Neural cell (in vitro differentiated cells): ENCODE data around the gene MB21D2. TPM values are rescaled to one million over a fixed set of nuclear protein-coding genes. Genes with fewer than 3 reads are reported as not detected.

ENCODE experiments used
- H2AFZ ChIP-seq: fragments of 200-600, 300-800 bp; sonication (generic), shearing (Covaris generic); 2 replicates; pipeline ENCODE4 v1.6.0; 2014; ENCODE audit warnings: low read depth, mild to moderate bottlenecking, antibody characterized with exemption, low read length, moderate library complexity
- H3F3A ChIP-seq: fragments of 200-600 bp; shearing (Covaris generic); 2 replicates; pipeline ENCODE4 v1.6.1; 2016; ENCODE audit warnings: mild to moderate bottlenecking, moderate library complexity, mixed read lengths, antibody characterized with exemption, low read length; ENCODE audit not compliant: insufficient read depth, poor library complexity, severe bottlenecking
- H3K27ac ChIP-seq: fragments of 200-600, 300-800 bp; sonication (generic), shearing (Covaris generic); 2 replicates; pipeline ENCODE4 v1.5.1; 2014; ENCODE audit warnings: mild to moderate bottlenecking, low read length, moderate library complexity
- H3K27me3 ChIP-seq: fragments of 300-800, 200-600 bp; sonication (generic), shearing (Covaris generic); 2 replicates; pipeline ENCODE4 v1.6.0; 2014; ENCODE audit warnings: mild to moderate bottlenecking, low read depth, low read length, moderate library complexity; ENCODE audit not compliant: insufficient read depth
- H3K36me3 ChIP-seq: fragments of 300-800, 200-600 bp; sonication (generic), shearing (Covaris generic); 2 replicates; pipeline ENCODE4 v1.5.1; 2014; ENCODE audit warnings: mild to moderate bottlenecking, antibody characterized with exemption, low read length, moderate library complexity; ENCODE audit not compliant: insufficient read depth
- H3K4me2 ChIP-seq: fragments of 300-800, 200-600 bp; sonication (generic), shearing (Covaris generic); 2 replicates; pipeline ENCODE4 v1.6.0; 2014; ENCODE audit warnings: mild to moderate bottlenecking, low read length
- H3K4me3 ChIP-seq: fragments of 300-800, 200-600 bp; sonication (generic), shearing (Covaris generic); 2 replicates; pipeline ENCODE4 v1.5.1; 2014; ENCODE audit warnings: mild to moderate bottlenecking, low read length, moderate library complexity
- H3K79me2 ChIP-seq: fragments of 200-600 bp; shearing (Covaris generic); replicated peaks from 2 replicates; pipeline ENCODE4 v1.6.0; 2014; ENCODE audit warnings: mild to moderate bottlenecking, low read length, moderate library complexity; ENCODE audit not compliant: insufficient read depth
- H3K9ac ChIP-seq: fragments of 300-800, 200-600 bp; sonication (generic), shearing (Covaris generic); 2 replicates; pipeline ENCODE4 v1.6.1; 2016; ENCODE audit warnings: mild to moderate bottlenecking, low read length, mixed read lengths
- H3K9me2 ChIP-seq: fragments of 200-600 bp; shearing (Covaris generic); 2 replicates; pipeline ENCODE4 v1.6.1; 2016; ENCODE audit warnings: mild to moderate bottlenecking, low read length, mixed read lengths; ENCODE audit not compliant: insufficient read depth
- H3K9me3 ChIP-seq: fragments of 200-600, 300-800 bp; sonication (generic), shearing (Covaris generic); 2 replicates; pipeline ENCODE4 v1.6.1; 2016; ENCODE audit warnings: mild to moderate bottlenecking, mixed run types, low read length, moderate library complexity, mixed read lengths
- H4K20me1 ChIP-seq: fragments of 200-600 bp; shearing (Covaris generic); 2 replicates; pipeline ENCODE4 v1.6.1; 2016; ENCODE audit warnings: mild to moderate bottlenecking, mixed run types; ENCODE audit not compliant: insufficient read depth
- EP300 ChIP-seq: fragments of 450-650 bp; conservative IDR thresholded peaks from 2 replicates; pipeline ENCODE4 v1.6.1; 2014; ENCODE audit warnings: antibody characterized with exemption, mild to moderate bottlenecking, moderate library complexity; ENCODE audit not compliant: poor library complexity, severe bottlenecking
- EZH2 ChIP-seq: fragments of 200-600, 300-800 bp; shearing (Covaris generic), sonication (generic); IDR thresholded peaks from 2 replicates; pipeline ENCODE4 v1.6.1; 2014; ENCODE audit warnings: antibody characterized with exemption, low read length, borderline replicate concordance, mild to moderate bottlenecking; ENCODE audit not compliant: insufficient read depth, poor library complexity, severe bottlenecking
- MXI1 ChIP-seq: fragments of 450-650 bp; conservative IDR thresholded peaks from 2 replicates; pipeline ENCODE4 v1.6.1; 2014; ENCODE audit warnings: antibody characterized with exemption, mild to moderate bottlenecking; ENCODE audit not compliant: poor library complexity, severe bottlenecking
- POLR2AphosphoS5 ChIP-seq: IDR thresholded peaks from 2 replicates; pipeline ENCODE4 v1.6.1; 2012
- RAD21 ChIP-seq: fragments of 450-650 bp; conservative IDR thresholded peaks from 2 replicates; pipeline ENCODE4 v1.6.1; 2014; ENCODE audit warnings: antibody characterized with exemption, mild to moderate bottlenecking, moderate library complexity
- SMC3 ChIP-seq: fragments of 450-650 bp; conservative IDR thresholded peaks from 2 replicates; pipeline ENCODE4 v1.6.1; 2014; ENCODE audit warnings: antibody characterized with exemption, mild to moderate bottlenecking, moderate library complexity; ENCODE audit not compliant: poor library complexity
- TAF1 ChIP-seq: IDR thresholded peaks from 2 replicates; pipeline ENCODE4 v1.6.1; 2012; ENCODE audit warnings: low read depth
- polyA plus RNA-seq: library from polyadenylated mRNA; depleted of rRNA; stranded (reverse); fragments of >200 nt; gene quantifications from 2 replicates; pipeline ENCODE4 v1.2.3, GENCODE V29; 2014
- TF ChIP-seq, protein P1 (sequence below): IDR thresholded peaks from 2 replicates; pipeline ENCODE4 v1.6.1; 2012; ENCODE audit warnings: borderline replicate concordance
- TF ChIP-seq, protein P2 (sequence below): fragments of 450-650 bp; IDR thresholded peaks from 2 replicates; pipeline ENCODE4 v1.5.1; 2014; ENCODE audit warnings: antibody characterized with exemption, mild to moderate bottlenecking, moderate library complexity; ENCODE audit not compliant: poor library complexity, severe bottlenecking

The MB21D2 gene
- polyA plus RNA-seq, 1 donor from 2014 or later = 39.0 TPM

DNA sequence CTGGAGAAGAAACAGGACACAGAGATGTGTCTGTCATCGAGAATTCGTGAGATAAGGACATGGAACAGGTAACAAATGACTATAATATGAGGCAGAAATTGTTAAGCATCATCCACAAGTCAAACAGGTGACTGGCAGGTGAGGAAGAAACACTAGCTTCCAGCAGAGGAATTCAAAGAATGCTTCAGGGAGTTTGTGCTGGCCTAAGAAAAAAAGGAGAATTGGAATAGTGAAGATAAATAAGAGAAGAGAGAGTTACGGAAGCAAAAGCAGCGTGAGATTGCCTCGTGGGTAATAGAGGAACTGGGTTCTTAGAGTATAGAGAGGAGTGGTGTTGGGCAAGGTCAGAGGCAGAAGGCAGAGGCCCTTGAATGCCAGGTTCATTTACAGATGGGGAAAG lies 167.5 kb downstream of the MB21D2 start:
- Histone ChIP-seq H2AFZ (no peak overlapping the region), H3K9me2 (no peaks in the 10 kb centered on the region), H3K36me3 (no peaks in the 10 kb centered on the region), H3K4me3 (no peak overlapping the region), H3K9me3 (no peaks in the 10 kb centered on the region), H3K27me3 (no peaks in the 10 kb centered on the region), H3K9ac (no peak overlapping the region), H3K27ac (no peak overlapping the region), H3F3A (no peaks in the 10 kb centered on the region), H3K4me2 (no peak overlapping the region), H4K20me1 (no peaks in the 10 kb centered on the region), H3K79me2 (no peaks in the 10 kb centered on the region)
- TF ChIP-seq TAF1 (no peak), MXI1 (no peak)

DNA sequence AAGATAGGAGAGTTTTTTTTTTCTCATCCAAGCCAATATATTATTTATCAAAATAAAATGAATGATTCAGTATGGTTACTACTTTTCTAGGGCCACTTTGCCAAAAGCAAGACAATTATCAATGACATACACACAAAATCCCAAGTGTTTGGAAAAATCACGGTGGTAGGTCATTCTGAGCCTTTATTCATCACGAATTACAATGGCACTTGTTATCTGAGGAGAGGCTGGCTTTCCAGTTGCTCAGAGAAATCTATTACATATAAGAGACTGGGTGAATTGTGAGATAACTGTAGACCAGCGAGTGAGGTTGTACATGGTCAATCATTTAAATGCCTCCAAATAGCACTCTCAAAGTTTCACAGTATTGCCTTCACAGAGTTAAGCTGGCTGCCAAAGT lies 169.9 kb downstream of the MB21D2 start:
- Histone ChIP-seq H3K9me2 (no peaks in the 10 kb centered on the region), H3K36me3 (no peaks in the 10 kb centered on the region), H3K27ac (no peak overlapping the region), H3F3A (no peaks in the 10 kb centered on the region), H3K27me3 (no peaks in the 10 kb centered on the region), H3K4me2 (no peak overlapping the region), H3K4me3 (no peak overlapping the region), H3K79me2 (no peaks in the 10 kb centered on the region), H4K20me1 (no peaks in the 10 kb centered on the region), H3K9ac (no peak overlapping the region), H3K9me3 (no peaks in the 10 kb centered on the region), H2AFZ (no peak overlapping the region)
- no peak for TF ChIP-seq EP300
- TF ChIP-seq SMC3 = no peak
- no peak for TF ChIP-seq RAD21
- no peak for TF ChIP-seq POLR2AphosphoS5
- TF ChIP-seq MXI1 = no peak
- TF ChIP-seq, protein P1, sequence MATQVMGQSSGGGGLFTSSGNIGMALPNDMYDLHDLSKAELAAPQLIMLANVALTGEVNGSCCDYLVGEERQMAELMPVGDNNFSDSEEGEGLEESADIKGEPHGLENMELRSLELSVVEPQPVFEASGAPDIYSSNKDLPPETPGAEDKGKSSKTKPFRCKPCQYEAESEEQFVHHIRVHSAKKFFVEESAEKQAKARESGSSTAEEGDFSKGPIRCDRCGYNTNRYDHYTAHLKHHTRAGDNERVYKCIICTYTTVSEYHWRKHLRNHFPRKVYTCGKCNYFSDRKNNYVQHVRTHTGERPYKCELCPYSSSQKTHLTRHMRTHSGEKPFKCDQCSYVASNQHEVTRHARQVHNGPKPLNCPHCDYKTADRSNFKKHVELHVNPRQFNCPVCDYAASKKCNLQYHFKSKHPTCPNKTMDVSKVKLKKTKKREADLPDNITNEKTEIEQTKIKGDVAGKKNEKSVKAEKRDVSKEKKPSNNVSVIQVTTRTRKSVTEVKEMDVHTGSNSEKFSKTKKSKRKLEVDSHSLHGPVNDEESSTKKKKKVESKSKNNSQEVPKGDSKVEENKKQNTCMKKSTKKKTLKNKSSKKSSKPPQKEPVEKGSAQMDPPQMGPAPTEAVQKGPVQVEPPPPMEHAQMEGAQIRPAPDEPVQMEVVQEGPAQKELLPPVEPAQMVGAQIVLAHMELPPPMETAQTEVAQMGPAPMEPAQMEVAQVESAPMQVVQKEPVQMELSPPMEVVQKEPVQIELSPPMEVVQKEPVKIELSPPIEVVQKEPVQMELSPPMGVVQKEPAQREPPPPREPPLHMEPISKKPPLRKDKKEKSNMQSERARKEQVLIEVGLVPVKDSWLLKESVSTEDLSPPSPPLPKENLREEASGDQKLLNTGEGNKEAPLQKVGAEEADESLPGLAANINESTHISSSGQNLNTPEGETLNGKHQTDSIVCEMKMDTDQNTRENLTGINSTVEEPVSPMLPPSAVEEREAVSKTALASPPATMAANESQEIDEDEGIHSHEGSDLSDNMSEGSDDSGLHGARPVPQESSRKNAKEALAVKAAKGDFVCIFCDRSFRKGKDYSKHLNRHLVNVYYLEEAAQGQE = no peak
- no peak for TF ChIP-seq TAF1
- no peak for TF ChIP-seq EZH2
- TF ChIP-seq, protein P2, sequence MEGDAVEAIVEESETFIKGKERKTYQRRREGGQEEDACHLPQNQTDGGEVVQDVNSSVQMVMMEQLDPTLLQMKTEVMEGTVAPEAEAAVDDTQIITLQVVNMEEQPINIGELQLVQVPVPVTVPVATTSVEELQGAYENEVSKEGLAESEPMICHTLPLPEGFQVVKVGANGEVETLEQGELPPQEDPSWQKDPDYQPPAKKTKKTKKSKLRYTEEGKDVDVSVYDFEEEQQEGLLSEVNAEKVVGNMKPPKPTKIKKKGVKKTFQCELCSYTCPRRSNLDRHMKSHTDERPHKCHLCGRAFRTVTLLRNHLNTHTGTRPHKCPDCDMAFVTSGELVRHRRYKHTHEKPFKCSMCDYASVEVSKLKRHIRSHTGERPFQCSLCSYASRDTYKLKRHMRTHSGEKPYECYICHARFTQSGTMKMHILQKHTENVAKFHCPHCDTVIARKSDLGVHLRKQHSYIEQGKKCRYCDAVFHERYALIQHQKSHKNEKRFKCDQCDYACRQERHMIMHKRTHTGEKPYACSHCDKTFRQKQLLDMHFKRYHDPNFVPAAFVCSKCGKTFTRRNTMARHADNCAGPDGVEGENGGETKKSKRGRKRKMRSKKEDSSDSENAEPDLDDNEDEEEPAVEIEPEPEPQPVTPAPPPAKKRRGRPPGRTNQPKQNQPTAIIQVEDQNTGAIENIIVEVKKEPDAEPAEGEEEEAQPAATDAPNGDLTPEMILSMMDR = no peak

DNA sequence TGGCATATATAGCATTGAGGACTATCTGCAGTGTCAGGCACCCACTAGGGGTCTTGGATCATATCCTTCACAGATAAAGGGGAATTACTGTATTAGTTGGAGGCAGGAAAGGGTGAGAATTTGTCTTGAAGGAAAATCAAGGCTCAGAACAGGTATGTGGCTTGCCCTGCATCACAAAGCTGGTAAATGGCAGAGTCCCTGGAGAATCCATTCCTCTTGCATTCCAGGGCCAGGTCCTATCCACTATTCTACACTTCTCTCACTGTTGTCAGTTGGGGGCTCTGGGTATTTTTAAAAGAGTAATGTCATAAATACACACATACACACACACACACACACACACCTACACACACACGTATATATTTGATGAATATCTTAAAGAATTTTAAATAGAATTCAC lies 170.5 kb downstream of the MB21D2 start:
- no peaks in the 10 kb centered on the region for H3F3A ChIP-seq
- H3K36me3 ChIP-seq = no peaks in the 10 kb centered on the region
- H3K4me3 ChIP-seq = no peak overlapping the region
- H3K4me2 ChIP-seq = no peak overlapping the region
- no peaks in the 10 kb centered on the region for H3K9me3 ChIP-seq
- TF ChIP-seq MXI1 = no peak
- TF ChIP-seq, protein P2 = no peak
- no peak for TF ChIP-seq TAF1
- TF ChIP-seq, protein P1 = no peak
- TF ChIP-seq RAD21 = no peak
- TF ChIP-seq SMC3 = no peak
- no peak for TF ChIP-seq EZH2
- no peak overlapping the region for H3K27ac ChIP-seq
- H2AFZ ChIP-seq = no peak overlapping the region
- no peak overlapping the region for H3K9ac ChIP-seq
- H4K20me1 ChIP-seq = no peaks in the 10 kb centered on the region
- H3K79me2 ChIP-seq = no peaks in the 10 kb centered on the region
- no peaks in the 10 kb centered on the region for H3K9me2 ChIP-seq
- H3K27me3 ChIP-seq = no peaks in the 10 kb centered on the region
